K562 (cell line): ENCODE measurements around the gene RRP9. TPM values are rescaled to one million over a fixed set of nuclear protein-coding genes. Genes with fewer than 3 reads are reported as not detected.
A peak's percentile ranks its signal among the peaks of the same experiment; 100 is the strongest.

Experiments
- BHLHE40 ChIP-seq: IDR thresholded peaks from 2 replicates; pipeline ENCODE4 v1.6.1; 2011; ENCODE audit warnings: low read length, improper control_type of control experiment
- CBFA2T2 ChIP-seq: fragments of 450-650 bp; conservative IDR thresholded peaks from 2 replicates; pipeline ENCODE4 v1.6.1; 2017; ENCODE audit warnings: mild to moderate bottlenecking
- CTCF ChIP-seq, 3 experiments: IDR thresholded peaks in 2 of 3; conservative IDR thresholded peaks in 1 of 3; 2 replicates each; pipeline ENCODE4 v1.5.1; 2011 to 2012; ENCODE audit warnings: low read length in 3 of 3, mild to moderate bottlenecking in 3 of 3, control low read depth in 2 of 3, improper control_type of control experiment in 1 of 3, inconsistent platforms in 1 of 3, low read depth in 1 of 3, mixed read lengths in 1 of 3, moderate library complexity in 1 of 3; ENCODE audit not compliant: insufficient read depth in 2 of 3
- FOXO4 ChIP-seq: fragments of 450-650 bp; formaldehyde crosslinking; IDR thresholded peaks from 2 replicates; pipeline ENCODE4 v1.4.0; 2020; ENCODE audit warnings: mild to moderate bottlenecking, moderate library complexity
- MITF ChIP-seq: IDR thresholded peaks from 2 replicates; pipeline ENCODE4 v1.6.1; 2014; ENCODE audit warnings: antibody characterized with exemption
- PCBP2 ChIP-seq: fragments of 200-400 bp; formaldehyde crosslinking; IDR thresholded peaks from 2 replicates; pipeline ENCODE4 v1.6.1; 2018; ENCODE audit warnings: low read length, low read depth, mild to moderate bottlenecking, moderate library complexity; ENCODE audit not compliant: poor library complexity, severe bottlenecking
- POLR3G ChIP-seq: IDR thresholded peaks from 2 replicates; pipeline ENCODE4 v1.6.1; 2011; ENCODE audit not compliant: insufficient read length, insufficient replicate concordance; ENCODE audit errors: extremely low read depth
- RCOR1 ChIP-seq, 2 experiments: IDR thresholded peaks; 2 replicates each; pipeline ENCODE4 v1.6.1; 2012; ENCODE audit warnings: low read depth in 2 of 2, low read length in 2 of 2, borderline replicate concordance in 1 of 2, improper control_type of control experiment in 1 of 2
- ZNF263 ChIP-seq: sonication (generic); formaldehyde crosslinking; IDR thresholded peaks from 2 replicates; pipeline ENCODE4 v1.8.0; 2022; ENCODE audit warnings: mild to moderate bottlenecking, missing genetic modification reagents, borderline replicate concordance
- polyA plus RNA-seq, 8 experiments: library from polyadenylated mRNA; depleted of rRNA in 4 of 8; stranded (reverse) in 5 of 8; unstranded in 3 of 8; fragments of >200 nt; fragmentation: Nextera tagmentation in 2 of 8; fragmentation: Illumina TruSeq in 1 of 8; extraction: Ambion mirVana in 2 of 8; extraction: Trizol in 1 of 8; gene quantifications; 2 replicates each; pipeline versions ENCODE4 v1.2.1 to v1.2.3, GENCODE V29; 2011 to 2014; ENCODE audit warnings: inconsistent platforms in 1 of 8, missing spikeins in 1 of 8
- total RNA-seq, 7 experiments: library from RNA; depleted of rRNA in 6 of 7; stranded (reverse); fragments of >200 nt in 6 of 7; fragmentation: Illumina TruSeq in 2 of 7; extraction: Trizol in 2 of 7; gene quantifications; 2 replicates each; pipeline versions ENCODE4 v1.2.1 to v1.2.3, GENCODE V29; 2011 to 2021; ENCODE audit warnings: low replicate concordance in 1 of 7

The RRP9 gene
- total and polyA plus RNA-seq, 9 of the 15 experiments (the other 6 are each of a cell fraction or from before 2014, with no cell fraction given): 5.2 to 67.0 (median 45.9) TPM

- TF ChIP-seq MITF (no peak), POLR3G (no peak), CTCF (IDR thresholded peaks at IDR 0.05 in 2 of 3, conservative IDR thresholded peaks at IDR 0.05 in 1 of 3; ENCODE audit: insufficient read depth in 2 of 3, low read depth in 1 of 3, low read length in 3 of 3) (peak; percentile 67 to 95 (median 72)), PCBP2 (no peak), CBFA2T2 (no peak), RCOR1 (IDR thresholded peaks at IDR 0.05; ENCODE audit: borderline replicate concordance in 1 of 2, low read depth in 2 of 2, low read length in 2 of 2) (no peak), FOXO4 (no peak), ZNF263 (CRISPR knock-in tag) (no peak), BHLHE40 (peak; percentile 43; the same call in 1 of the 2 replicates)
These were observed 40.7 kb upstream of the RRP9 start (continued) for GRCh38 chr3:51982352-51982837.
